Measurements from ENCODE around the gene ZDHHC14.

- no peak for TF ChIP-seq CTCF (conservative IDR thresholded peaks at IDR 0.05 in 1 of 2, IDR thresholded peaks at IDR 0.05 in 1 of 2; ENCODE audit: extremely low read depth in 1 of 2, insufficient read depth in 1 of 2, low read depth in 1 of 2, low read length in 2 of 2)
- no peak for TF ChIP-seq EZH2 (IDR thresholded peaks at IDR 0.05; ENCODE audit: borderline replicate concordance, low read length)
Measured at GRCh38 chr6:157606516-157606915, 225.5 kb downstream of the ZDHHC14 start.
